COR-L47 (cell line): Measurements from ENCODE around the gene ARHGAP24.

Experiments used
- DNase-seq: peaks from one replicate; lab custom pipeline; 2025; lab: John Stamatoyannopoulos, UW

Gene ARHGAP24

DNA sequence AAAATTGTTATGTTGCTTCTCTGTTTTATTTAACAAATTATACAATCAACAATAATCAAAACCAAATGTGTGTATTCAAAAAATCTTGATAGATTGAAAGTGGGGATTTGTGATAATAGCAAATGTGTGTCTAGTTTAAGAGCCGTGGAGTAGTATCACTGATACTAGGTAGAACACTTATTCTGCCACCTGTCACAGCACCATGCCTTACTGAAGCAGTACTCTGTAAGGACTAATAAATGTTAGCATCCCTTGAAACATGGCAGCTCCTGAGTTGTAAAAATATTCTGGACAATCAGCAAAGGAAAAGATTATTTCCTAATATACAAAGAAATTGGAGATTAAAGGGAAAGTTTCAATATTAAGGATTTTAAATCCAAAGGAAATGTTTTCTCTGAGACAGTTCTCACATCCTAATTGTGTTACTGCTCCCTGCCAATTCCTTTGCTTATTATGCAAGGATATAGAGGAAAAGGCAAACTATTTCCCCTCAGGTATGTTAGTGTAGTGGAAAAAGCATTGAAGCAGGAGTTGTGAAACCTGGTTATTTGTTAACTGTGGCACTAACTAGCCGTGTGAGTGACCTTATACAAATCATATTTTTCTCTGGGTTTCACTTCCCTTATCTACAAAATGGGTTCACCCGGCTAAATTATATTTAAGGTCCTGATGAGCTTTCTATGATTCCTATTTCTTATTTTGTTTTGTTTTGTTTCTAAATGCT is 303.1 kb downstream of the ARHGAP24 start:
- DNase-seq = no peak

DNA sequence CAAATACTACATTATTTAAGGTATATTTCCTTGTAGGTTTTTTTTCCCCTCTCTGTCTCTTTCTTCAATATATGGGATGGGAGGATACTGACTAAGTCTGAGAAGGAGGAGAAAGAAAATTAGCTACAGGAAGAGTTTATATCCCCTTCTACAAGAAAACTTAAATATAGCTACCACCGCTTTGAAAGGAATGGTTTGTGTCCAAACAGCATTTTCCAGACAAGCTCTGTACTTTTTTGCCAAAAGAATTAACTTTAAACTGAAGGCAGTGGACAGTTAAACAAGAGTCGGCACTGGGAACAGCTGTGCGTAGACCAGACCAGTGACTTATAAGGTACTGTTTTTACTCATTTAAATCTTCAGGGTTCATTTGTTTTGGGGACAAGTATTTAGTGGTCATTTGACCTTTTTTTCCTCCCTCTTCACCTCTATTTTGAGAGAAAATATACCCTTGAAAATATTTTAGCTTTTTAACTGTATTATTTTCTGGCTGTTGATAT is 303.7 kb downstream of the ARHGAP24 start:
- DNase-seq = no peak

DNA sequence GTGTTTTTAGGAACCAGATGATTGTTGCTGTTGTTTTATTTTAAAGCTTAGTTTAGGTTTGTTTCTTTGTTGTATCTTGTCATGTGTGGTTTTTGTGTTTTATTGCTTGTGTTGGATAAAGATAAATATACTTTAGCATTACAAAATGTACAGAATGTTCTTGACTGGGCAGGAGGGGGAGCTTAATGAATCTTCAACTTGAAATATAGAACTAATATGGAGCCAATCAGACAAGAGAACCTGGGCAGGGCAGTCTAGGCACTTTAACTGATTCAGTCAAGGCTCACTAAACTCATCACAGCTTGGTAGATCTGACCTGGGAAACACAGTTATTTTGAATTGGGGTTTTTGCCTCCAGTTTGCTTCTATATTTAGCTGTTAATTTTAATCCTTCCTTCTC is 304.2 kb downstream of the ARHGAP24 start:
- no peak for DNase-seq

DNA sequence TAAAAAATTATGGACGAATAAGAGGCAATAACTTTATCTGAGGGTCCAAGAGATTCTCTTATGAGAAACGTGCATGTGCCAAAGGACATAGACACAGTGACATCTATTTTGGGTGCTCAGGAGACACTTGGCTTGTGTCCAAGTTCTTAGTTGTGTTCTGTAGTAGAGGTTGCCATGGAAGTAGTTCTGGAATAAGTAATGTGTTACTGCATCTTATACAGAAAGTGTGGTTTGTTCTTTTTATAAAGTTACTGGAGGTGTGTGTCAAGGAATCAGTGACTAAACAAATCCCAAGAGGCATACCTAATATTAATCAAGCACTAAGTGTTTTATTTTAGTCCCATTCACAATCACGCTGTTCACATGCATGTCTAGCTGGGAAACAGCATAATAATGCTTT is 305.7 kb downstream of the ARHGAP24 start:
- no peak for DNase-seq

DNA sequence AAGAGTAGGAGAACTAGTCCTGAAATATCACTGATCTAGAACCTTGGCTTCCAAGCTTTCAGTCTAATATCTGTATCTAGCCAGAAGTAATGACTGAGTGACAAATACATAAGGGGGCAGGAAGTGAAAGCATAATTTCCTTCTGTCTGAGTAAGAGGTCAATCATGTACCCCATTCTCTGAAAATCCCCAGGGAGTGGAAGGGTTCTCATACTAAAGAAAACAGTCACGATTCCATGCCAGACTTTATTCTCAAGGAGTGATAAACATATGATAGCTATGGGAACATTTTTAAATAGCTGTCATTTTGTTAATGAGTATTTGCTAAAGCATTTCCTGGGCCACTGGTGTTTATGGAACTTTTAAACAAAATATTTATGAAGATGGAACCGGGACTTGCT is 308.5 kb downstream of the ARHGAP24 start:
- DNase-seq = no peak

DNA sequence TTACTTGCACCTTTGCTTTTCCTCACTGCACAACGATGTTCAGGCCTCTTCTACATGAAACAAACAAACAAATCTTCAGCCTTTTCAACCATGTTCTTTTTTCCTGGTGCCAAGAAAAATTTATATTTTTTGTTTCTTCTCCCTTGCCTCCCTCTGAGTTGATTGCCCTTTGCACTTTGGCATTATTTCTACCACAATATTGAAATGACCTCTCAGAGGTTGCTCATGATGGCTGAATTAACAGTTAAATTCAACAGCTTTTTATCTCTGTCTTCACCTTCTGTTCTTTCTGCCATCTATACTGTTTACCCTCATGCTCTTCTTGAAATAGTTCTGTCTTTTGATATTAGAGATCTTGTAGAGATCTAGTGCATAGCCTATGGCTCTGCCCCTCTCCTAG is 308.9 kb downstream of the ARHGAP24 start:
- no peak for DNase-seq

DNA sequence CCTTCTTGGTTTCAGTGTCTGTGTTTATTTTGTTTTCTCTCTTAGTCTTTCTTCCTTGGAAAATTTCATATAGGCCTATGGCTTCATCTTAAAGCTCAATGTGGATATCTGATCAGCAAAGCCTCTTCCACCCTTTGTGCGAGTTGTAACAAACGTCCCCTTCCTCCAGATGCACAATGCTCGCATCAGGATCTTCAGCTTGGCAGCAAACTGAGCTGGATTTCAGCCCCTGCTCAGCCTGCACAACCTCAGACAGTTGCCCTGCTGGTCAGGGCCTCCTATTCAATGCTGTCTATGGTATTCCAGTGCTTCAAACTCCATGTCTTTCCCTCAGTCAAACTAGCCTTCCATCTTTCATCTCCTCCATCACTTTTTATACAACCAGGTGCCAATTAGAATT is 309.4 kb downstream of the ARHGAP24 start:
- DNase-seq = no peak

DNA sequence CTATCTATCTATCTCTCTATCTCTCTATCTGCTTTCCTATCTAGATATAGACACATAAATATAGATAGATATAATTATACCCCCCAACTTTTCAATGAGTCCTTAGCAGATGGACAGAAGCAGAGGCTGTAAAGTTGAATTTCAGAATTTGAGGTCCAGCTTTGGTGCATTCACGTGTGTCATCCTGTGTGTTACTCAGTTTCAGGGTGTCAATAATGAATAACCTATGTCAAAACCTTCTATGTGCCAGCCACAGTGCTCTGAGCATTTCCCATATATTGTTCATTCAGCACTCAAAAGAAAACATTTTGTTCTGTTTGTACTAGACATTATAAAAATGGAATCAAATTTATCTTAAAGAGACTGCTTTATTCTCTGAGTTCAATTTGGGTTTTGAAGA is 310.0 kb downstream of the ARHGAP24 start:
- no peak for DNase-seq

DNA sequence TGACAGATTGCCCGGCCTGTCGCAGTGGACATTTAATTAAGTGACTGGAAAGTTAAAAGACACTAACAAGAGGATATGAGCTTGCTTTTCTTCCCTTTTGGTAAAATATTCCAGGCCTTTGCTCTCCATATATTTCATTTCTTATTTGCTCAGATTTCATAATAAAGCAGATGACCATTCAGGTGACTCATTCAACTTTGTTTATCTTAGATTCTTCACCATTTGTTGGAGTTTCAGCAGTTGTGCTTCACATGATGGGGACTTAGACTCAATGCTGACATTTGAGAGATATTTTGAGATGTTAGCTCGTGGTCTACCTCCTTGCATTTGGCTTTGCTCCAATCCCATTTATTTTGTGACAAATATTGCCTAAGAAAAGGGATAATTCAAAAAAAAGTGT is 312.2 kb downstream of the ARHGAP24 start:
- no peak for DNase-seq

DNA sequence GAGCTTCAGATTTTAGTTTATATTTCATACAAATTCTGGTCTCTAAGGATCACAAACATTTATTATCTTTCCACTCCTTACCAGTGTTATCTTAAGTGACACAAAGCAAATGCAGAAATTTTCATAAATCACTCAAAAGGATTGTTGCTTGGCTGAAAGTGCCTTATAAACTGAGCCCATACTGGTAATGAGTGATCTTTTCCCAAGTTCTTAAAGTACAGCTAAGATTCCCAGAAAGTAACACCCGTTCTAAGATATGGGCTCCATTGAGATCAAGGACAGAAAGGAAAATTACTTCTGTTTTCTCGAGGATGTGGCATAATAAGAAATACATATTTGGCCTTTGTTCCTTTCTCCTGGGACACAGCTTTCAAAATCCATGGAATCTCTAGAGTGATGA is 313.7 kb downstream of the ARHGAP24 start:
- DNase-seq = no peak

DNA sequence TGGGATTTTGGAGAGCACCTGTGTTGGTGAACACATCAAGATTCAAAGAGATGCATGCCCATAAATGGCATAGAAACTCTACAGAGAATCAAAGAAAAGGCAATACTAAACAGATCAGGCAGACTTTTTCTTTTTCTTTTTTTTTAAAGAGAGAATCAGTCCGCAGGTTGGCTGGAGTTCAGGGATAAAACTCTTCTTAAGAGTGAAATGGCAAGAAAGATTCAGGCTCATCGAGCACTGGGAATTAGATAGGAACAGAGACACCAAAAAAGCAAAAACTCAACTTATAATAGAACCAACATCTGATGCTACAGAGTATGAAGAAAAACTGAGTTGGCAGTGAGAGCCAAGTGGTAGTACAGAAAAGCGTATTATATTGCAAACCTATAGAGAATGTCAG is 314.3 kb downstream of the ARHGAP24 start:
- DNase-seq = no peak

DNA sequence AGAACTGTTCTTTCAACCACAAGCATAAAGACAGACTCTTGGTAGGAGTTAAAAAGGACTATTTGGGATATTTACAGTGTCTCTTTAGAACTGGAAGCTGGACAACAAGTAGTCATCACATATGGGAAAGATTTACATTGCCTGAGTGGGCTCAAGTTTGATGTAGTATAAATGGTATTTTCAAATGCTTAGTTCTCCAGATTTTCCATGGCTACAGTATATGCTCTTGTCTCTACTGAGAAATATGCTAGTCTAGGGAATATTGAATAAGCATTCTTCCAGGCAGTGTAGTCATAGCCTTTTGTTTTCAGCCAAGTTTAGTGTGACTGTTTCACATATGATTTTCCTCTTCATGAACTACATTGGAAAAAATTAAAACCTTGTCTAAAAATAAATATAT is 315.6 kb downstream of the ARHGAP24 start:
- no peak for DNase-seq

DNA sequence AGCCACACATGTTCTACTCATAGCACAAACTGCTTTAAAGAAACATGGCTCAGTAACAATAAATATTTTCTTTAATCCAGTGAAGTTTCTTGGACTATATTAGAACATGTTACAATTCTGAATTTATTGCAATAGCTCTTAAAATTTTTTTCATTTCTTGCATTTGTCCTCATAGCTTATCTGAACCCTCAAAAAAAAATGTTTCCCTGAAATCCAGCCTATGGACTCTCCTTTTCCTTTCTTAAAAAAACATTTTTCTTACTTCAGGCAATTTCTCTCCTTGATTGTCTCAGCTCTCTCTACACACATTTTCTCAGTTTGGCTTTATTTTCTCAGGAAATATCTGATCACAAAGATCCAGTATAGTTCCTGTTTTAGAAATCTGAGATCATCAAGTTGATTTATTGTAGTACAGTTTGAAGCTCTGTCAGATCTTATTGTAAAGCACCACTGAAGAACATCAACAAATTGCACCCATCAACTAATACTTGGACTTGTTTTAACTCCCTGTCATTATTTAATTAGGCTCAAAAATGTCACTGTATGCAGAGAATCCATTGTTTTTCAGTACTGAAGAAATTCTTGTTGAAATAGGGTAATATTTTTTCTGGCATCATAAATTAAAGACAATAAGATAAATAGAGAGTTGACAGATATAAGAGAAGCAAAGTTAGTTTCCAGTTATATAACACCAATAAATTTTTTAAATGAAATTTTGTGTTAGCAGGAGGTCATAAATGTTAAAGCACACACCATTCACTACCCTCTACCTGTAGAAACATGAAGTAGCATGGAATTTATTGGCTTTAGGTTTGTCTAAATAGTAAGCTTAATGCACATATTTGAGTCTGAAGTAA is 317.7 kb downstream of the ARHGAP24 start:
- no peak for DNase-seq

DNA sequence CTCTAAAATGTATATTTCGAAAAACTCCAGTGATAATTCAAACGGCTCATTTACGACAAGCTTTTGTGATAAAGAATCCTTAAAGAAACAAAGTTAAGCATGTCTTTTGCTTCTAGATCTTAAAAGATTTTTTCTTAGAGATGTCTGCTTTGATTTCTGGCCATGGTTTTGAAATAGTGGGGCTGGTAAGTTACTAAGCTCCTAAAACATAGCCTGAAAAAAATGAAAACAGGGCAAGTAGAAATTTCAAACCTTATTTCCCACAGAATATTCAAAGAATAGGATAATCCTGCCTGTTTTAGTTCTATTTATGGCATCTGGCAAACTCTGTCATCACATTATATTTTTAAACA is 318.3 kb downstream of the ARHGAP24 start:
- no peak for DNase-seq

DNA sequence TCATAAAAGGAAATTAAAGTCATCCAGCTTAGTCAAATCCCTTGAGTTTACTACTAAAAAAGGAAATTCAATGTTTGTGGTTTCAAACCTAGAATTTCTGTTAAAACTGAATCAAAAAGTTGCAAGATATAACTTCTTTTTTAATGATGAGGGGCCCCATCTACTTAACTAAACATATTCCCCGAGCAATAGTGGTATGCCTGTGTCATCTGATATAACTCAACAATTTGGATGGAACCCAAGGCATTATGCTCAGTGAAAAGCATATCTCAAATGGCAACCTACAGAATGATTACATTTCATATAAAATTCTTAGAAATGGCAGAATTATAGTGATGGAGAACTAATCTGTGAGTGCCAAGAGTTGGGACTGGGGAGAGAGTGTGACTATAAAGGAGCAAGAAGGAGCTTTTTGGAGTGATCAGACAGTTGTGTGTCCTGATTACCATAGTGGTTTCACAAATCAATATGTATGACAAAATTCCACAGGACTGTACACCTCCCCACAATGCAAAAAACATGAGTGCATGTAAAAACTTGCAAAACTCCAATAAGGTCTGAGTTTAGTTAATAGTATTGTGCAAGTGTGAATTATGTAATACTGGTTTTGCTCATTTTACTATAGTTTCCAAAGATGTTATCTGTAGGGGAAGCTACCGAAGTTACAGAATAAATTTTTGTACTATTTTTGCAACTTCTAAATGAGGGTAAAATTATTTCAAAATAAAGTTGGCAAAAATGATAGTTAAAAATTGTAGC is 323.2 kb downstream of the ARHGAP24 start:
- DNase-seq = no peak

DNA sequence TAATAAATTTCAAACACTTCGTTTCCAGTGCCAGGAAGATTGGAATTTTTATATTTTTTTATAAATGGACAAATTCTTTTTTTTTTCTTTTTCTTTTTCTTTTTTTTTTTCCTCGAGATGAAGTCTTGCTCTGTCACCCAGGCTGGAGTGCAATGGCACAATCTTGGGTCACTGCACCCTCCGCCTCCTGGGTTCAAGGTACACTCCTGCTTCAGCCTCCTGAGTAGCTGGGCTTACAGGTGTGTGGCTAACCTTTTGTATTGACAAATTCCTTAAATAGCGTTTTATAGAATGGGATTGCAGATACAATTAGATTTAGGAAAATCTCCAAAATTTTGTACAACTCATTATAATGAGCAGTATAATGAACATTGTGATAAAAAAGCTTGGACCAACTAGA is 328.9 kb downstream of the ARHGAP24 start:
- no peak for DNase-seq

DNA sequence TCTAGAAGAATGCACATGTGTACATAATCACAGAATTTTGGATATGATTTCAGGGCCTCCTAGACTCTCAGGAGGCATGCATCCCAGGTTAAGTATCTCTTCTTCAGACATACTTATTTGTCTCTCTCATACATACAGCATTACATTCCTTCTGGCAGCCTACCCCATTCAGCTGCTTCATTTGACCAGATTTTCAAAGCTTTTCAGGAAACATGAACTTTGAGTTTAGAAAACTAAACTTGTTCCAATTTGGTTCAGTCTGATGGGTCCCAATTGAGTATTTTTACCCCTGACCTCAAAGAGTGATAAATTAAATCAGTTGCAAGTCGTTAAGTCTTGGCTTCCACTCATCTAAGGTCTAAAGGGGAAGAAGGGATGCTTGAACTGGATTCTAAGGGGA is 330.9 kb downstream of the ARHGAP24 start:
- no peak for DNase-seq

DNA sequence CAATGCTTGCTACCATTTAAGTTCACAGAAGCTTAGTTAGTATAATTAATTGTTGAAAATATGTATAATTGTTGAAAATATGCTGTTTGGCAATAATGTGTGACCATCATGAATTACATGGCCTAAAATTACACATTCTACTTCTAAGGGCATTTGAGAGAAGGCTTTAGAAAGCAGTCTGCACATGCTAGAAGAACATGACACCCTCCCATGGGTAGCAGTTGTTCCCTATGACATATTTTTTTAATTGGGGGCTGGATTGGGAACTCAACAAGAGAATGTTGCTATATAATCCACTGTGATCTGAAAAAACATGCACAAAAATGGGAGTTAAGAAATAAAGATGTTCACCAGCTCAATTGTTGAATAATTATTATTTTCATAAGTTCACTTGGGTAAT is 331.4 kb downstream of the ARHGAP24 start:
- no peak for DNase-seq

DNA sequence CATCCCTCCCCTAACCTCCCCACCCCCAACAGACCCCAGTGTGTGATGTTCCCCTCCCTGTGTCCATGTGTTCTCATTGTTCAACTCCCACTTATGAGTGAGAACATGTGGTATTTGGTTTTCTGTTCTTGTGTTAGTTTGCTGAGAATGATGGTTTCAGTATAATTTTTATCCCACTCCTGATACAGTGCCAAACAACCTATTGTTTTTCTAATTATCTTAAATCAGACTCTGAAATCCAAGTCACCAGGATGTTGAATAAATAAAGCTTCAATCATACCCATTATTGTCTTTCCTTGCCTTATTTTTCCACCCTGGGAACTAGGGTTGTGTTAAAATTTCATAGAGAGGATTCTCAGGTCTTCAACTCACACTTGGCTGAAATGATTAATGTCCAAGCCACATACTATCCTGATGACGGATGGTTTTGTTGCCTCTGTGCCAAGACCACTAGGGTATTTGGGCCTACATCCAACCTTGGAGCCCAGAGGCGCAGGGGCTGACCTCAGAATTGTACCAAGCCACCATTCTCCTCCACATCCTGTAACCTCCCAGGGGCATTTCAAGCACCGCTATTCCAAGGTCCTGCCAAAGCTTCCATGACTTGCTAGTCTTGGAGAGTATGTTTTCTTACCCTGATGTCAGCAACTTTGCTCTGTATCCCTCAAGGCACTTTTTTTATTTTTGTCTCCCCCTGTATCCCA is 332.4 kb downstream of the ARHGAP24 start:
- DNase-seq = no peak

DNA sequence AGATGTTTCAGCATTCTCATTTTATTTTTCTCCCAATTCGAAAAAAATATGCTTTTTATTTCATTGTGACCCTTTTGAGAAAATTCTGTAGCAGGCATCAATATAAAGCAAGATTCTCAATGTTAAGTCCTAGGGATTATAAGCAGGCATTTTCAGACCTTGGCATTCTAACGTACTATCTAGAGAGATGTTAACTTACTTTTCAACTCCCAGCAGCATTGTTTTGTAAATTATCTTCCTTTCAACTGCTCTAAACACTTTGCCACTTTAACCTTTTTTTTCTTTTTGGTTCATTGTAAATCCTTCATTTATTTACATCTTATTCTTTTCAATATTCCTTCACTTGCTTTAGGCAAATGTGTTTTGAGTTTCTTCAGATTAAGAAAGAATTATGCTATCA is 333.2 kb downstream of the ARHGAP24 start:
- no peak for DNase-seq

DNA sequence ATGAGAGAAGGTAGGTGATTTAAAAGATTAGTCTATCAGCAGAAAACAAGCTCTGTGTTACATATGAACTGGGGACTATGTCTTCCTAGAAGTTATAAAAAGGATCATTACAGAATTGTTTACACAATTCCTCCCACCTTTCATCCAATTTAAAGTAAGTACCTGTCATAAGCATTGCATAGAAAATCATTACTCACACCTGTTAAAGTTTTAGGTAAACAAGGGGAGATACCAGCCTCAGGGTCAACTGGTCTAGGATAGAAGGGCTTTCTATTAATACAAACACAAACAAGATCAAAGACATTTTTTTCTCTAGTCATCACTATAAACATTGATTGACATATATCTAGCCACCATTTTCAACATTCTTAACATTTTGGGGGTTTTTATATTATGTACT is 333.9 kb downstream of the ARHGAP24 start:
- DNase-seq = no peak

DNA sequence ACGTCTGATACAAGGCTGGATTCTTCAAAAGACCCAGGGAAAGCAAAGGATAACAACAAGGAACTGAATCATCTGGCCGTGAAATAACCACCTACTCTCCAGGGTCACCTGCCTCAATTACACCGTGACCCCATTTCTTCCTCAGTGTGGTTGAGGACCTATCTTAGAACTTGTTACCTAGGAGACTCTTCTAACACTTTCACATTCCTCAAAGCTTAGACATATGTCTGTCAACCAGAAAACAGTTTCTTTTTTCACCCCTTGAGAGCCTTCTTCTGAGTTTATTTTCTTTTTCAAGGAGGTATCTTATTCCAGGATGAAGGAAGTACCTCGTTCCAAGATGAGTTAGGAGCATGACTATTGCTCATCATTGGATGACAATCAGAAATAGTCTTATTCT is 337.8 kb downstream of the ARHGAP24 start:
- DNase-seq = no peak
